HFF-Myc (cell line): Measurements from ENCODE around the gene CACNB1.

Source experiments
- DNase-seq: peaks from one replicate; pipeline ENCODE4 v3.0.0-alpha.2; 2011; ENCODE audit warnings: low read depth; ENCODE audit errors: extremely low read depth
- H3K4me3 ChIP-seq: replicated peaks from 2 replicates; pipeline ENCODE4 v1.5.1; 2011; ENCODE audit warnings: low read depth, mild to moderate bottlenecking, control low read depth, low read length
- CTCF ChIP-seq: IDR thresholded peaks from 2 replicates; pipeline ENCODE4 v1.5.1; 2012; ENCODE audit warnings: mild to moderate bottlenecking, low read depth, low read length, control low read depth; ENCODE audit errors: missing control alignments

The CACNB1 gene

GRCh38 chr17:39186481-39187002, 10.9 kb downstream of the CACNB1 start:
- no peak for TF ChIP-seq CTCF
- H3K4me3 ChIP-seq: no peak overlapping the region
- no peak for DNase-seq

DNA sequence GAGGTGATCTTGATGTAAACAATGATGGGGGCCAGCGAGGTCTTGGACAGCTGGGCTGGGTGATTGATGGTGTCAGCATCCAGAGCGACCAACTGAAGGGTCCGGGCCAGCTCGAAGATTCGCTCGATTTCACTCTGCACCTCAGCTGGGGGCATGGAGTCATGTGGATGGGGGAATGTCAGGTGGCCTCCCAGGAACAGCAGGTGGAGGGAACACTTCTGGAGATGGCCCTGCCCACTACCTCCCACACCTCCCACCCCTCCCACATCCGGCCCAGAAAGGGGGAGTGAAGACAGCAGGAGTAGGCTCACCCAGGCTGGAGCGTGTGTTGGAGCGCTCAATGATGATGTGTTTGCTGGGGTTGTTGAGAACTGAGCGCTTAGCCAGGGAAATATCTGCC, 13.7 kb downstream of the CACNB1 start:
- H3K4me3 ChIP-seq: no peak overlapping the region
- no peak for TF ChIP-seq CTCF
- no peak for DNase-seq

GRCh38 chr17:39183045-39183444, 14.4 kb downstream of the CACNB1 start:
- no peak for DNase-seq
- H3K4me3 ChIP-seq: no peak overlapping the region
- TF ChIP-seq CTCF: no peak

GRCh38 chr17:39181303-39181702, 16.2 kb downstream of the CACNB1 start:
- no peak overlapping the region for H3K4me3 ChIP-seq
- TF ChIP-seq CTCF: no peak
- DNase-seq: no peak

- TF ChIP-seq CTCF: no peak
- H3K4me3 ChIP-seq: no peak overlapping the region
- DNase-seq: no peak
Observed at GRCh38 chr17:39178536-39178935, 18.9 kb downstream of the CACNB1 start.

- no peak overlapping the region for H3K4me3 ChIP-seq
- TF ChIP-seq CTCF: no peak
- DNase-seq: no peak
Observed at GRCh38 chr17:39177256-39177655, 20.2 kb downstream of the CACNB1 start.

DNA sequence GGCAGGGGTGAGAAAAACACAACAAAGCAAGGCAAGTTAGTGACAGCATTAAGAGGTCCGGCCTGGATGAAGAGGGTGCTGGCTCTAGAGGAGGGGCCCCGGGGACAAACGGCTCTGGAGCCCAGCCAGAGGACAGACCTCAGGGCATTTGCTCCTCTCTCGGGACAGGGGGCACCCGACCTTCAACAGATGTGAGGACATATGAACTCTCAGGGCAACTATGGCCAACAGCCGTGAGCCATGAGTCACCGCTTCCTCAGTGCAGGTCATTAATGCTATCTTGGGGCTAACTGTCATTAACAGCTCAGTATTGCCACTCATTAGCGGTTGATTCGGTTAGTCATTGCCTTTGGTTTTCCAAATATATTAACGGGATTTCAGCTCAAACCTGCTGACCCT, 21.8 kb downstream of the CACNB1 start:
- no peak for DNase-seq
- TF ChIP-seq CTCF: no peak
- H3K4me3 ChIP-seq: no peak overlapping the region
